ENCODE measurements around the gene RAB12. TPM values are rescaled to one million over a fixed set of nuclear protein-coding genes. Genes with fewer than 3 reads are reported as not detected.

RAB12 gene
- total RNA-seq, 1 experiment from 2014 or later, result 47.7 TPM

GRCh38 chr18:8673256-8674209 is 64.3 kb downstream of the RAB12 start:
- Mint-ChIP-seq H3K36me3 (ENCODE audit: insufficient read depth, unreplicated experiment) (no peaks in the 10 kb centered on the region), H3K27ac (ENCODE audit: unreplicated experiment) (no peak overlapping the region), H3K4me3 (ENCODE audit: low read depth, unreplicated experiment) (no peak overlapping the region), H3K4me1 (ENCODE audit: low read depth, unreplicated experiment) (no peaks in the 10 kb centered on the region), H3K27me3 (ENCODE audit: unreplicated experiment) (no peaks in the 10 kb centered on the region), H3K9me3 (ENCODE audit: low read depth, unreplicated experiment) (peaks cover 4% of the 10 kb centered on the region)
- intact Hi-C loops (cut with micrococcal nuclease; ENCODE audit: unreplicated experiment), result no loop called here
- DNase-seq, result no peak
- TF ChIP-seq CTCF (IDR thresholded peaks at IDR 0.05; ENCODE audit: unreplicated experiment), result no peak
- no TSS peak for BruUV-seq (replicated peaks)
- CTCF ChIA-PET, result no interaction called here

DNA sequence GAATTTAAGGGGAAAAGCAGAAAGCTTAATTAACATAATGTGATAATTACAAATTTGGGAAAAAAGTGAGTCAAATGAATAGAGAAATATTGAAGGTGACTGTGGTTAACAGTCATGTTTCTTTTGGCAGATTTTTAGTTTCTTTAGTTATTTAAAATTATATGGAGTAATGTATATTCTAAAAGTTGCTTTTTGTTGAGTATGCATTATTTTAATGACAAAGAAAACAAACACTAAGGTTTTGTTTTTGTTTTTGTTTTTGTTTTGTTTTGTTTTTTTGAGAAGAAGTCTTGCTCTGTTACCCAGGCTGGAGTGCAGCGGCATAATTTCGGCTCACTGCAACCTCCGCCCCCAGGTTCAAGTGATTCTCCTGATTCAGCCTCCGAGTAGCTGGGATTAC is 65.8 kb downstream of the RAB12 start:
- intact Hi-C loops (cut with micrococcal nuclease; ENCODE audit: unreplicated experiment), result no loop called here
- Mint-ChIP-seq H3K4me1 (ENCODE audit: low read depth, unreplicated experiment) (no peaks in the 10 kb centered on the region), H3K36me3 (ENCODE audit: insufficient read depth, unreplicated experiment) (no peaks in the 10 kb centered on the region), H3K27me3 (ENCODE audit: unreplicated experiment) (no peaks in the 10 kb centered on the region), H3K27ac (ENCODE audit: unreplicated experiment) (no peak overlapping the region), H3K9me3 (ENCODE audit: low read depth, unreplicated experiment) (peaks cover 4% of the 10 kb centered on the region), H3K4me3 (ENCODE audit: low read depth, unreplicated experiment) (no peak overlapping the region)
- no TSS peak for BruUV-seq (replicated peaks)
- CTCF ChIA-PET, result no interaction called here
- DNase-seq, result no peak
- TF ChIP-seq CTCF (IDR thresholded peaks at IDR 0.05; ENCODE audit: unreplicated experiment), result no peak

- BruUV-seq (replicated peaks), result no TSS peak
- H3K4me3 Mint-ChIP-seq (ENCODE audit: low read depth, unreplicated experiment), result no peak overlapping the region
- H3K9me3 Mint-ChIP-seq (ENCODE audit: low read depth, unreplicated experiment), result no peaks in the 10 kb centered on the region
- CTCF ChIA-PET, result interaction anchor here (0.9 kb wide), 1 partner anchor 20 kb away, joined by 3 read pairs; no protein-coding TSS in a partner anchor
- intact Hi-C loops (cut with micrococcal nuclease; ENCODE audit: unreplicated experiment), result no loop called here
- no peak for TF ChIP-seq CTCF (IDR thresholded peaks at IDR 0.05; ENCODE audit: unreplicated experiment)
- no peaks in the 10 kb centered on the region for H3K27me3 Mint-ChIP-seq (ENCODE audit: unreplicated experiment)
- no peak overlapping the region for H3K27ac Mint-ChIP-seq (ENCODE audit: unreplicated experiment)
- no peaks in the 10 kb centered on the region for H3K4me1 Mint-ChIP-seq (ENCODE audit: low read depth, unreplicated experiment)
- H3K36me3 Mint-ChIP-seq (ENCODE audit: insufficient read depth, unreplicated experiment), result no peaks in the 10 kb centered on the region
- DNase-seq, result no peak
Observed at GRCh38 chr18:8681196-8681595, 72.0 kb downstream of the RAB12 start.

GRCh38 chr18:8684577-8684976 is 75.3 kb downstream of the RAB12 start:
- no peak for TF ChIP-seq CTCF (IDR thresholded peaks at IDR 0.05; ENCODE audit: unreplicated experiment)
- intact Hi-C loops (cut with micrococcal nuclease; ENCODE audit: unreplicated experiment), result no loop called here
- H3K9me3 Mint-ChIP-seq (ENCODE audit: low read depth, unreplicated experiment), result no peaks in the 10 kb centered on the region
- H3K27me3 Mint-ChIP-seq (ENCODE audit: unreplicated experiment), result no peaks in the 10 kb centered on the region
- DNase-seq, result no peak
- CTCF ChIA-PET, result no interaction called here
- BruUV-seq (replicated peaks), result no TSS peak
- no peaks in the 10 kb centered on the region for H3K36me3 Mint-ChIP-seq (ENCODE audit: insufficient read depth, unreplicated experiment)
- H3K27ac Mint-ChIP-seq (ENCODE audit: unreplicated experiment), result no peak overlapping the region
- H3K4me3 Mint-ChIP-seq (ENCODE audit: low read depth, unreplicated experiment), result no peak overlapping the region
- H3K4me1 Mint-ChIP-seq (ENCODE audit: low read depth, unreplicated experiment), result no peaks in the 10 kb centered on the region

Data from Calu3 (cell line).